GM19463 (cell line): ENCODE results near the gene PRR4.

Experiments
- ATAC-seq: cut with Tn5 transposase; IDR thresholded peaks from one replicate; pipeline ENCODE4 v1.9.1; 2021; ENCODE audit warnings: mild to moderate bottlenecking, moderate library complexity; ENCODE audit not compliant: unreplicated experiment

Gene PRR4

GRCh38 chr12:10802587-10802986, 46.7 kb downstream of the PRR4 start, which contains the start of gene TAS2R7:
TAS2R7 (minus strand) TSS chr12:10802627; CDS start chr12:10802570, 57 bp downstream.
- no peak for ATAC-seq

DNA sequence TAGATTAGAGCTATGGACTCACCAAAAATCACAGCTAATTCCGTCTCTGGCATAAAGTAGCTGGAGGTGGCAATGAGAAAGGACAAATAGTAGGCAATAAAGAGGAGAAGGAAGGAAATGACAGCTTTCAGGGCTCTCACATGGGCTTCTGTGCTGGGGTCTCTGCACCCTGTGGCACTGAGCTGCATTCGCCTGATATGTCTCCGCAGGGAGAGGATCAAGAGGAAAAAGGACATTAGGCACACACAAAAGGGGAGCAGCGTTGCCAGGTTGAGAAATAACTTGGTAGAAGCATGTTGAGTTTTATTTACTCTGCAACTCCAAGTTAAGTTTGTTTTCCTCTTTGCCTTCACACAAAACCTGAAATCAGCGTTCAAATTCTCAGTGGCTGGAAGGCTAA, 47.5 kb downstream of the PRR4 start:
- no peak for ATAC-seq
